ENCODE results near the gene GSTT2.

GRCh38 chr22:23969071-23969470 lies 10.9 kb upstream of the GSTT2 start:
- TF ChIP-seq, protein P1, sequence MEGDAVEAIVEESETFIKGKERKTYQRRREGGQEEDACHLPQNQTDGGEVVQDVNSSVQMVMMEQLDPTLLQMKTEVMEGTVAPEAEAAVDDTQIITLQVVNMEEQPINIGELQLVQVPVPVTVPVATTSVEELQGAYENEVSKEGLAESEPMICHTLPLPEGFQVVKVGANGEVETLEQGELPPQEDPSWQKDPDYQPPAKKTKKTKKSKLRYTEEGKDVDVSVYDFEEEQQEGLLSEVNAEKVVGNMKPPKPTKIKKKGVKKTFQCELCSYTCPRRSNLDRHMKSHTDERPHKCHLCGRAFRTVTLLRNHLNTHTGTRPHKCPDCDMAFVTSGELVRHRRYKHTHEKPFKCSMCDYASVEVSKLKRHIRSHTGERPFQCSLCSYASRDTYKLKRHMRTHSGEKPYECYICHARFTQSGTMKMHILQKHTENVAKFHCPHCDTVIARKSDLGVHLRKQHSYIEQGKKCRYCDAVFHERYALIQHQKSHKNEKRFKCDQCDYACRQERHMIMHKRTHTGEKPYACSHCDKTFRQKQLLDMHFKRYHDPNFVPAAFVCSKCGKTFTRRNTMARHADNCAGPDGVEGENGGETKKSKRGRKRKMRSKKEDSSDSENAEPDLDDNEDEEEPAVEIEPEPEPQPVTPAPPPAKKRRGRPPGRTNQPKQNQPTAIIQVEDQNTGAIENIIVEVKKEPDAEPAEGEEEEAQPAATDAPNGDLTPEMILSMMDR (conservative IDR thresholded peaks at IDR 0.05; ENCODE audit: low read depth in 2 of 2), result no peak
- TF ChIP-seq POLR2AphosphoS5 (IDR thresholded peaks at IDR 0.05; ENCODE audit: low read depth) (no peak), CREB1 (CRISPR knock-in tag; IDR thresholded peaks at IDR 0.05; ENCODE audit: low read depth) (no peak), EZH2 (IDR thresholded peaks at IDR 0.05; ENCODE audit: low read depth, unreplicated experiment) (no peak), REST (IDR thresholded peaks at IDR 0.05; ENCODE audit: unreplicated experiment) (no peak), NANOG (IDR thresholded peaks at IDR 0.05; ENCODE audit: borderline replicate concordance) (no peak), EZH2phosphoT487 (IDR thresholded peaks at IDR 0.05; ENCODE audit: unreplicated experiment) (no peak)

Measured in GM23338 (cell line).